Tibial nerve (tissue), 4 donors: Measurements from ENCODE around the gene TRMT11. TPM values are rescaled to one million over a fixed set of nuclear protein-coding genes. Genes with fewer than 3 reads are reported as not detected.

Experiments
- DNase-seq, 2 donors: peaks; one replicate each; pipeline ENCODE4 v3.0.0-alpha.2; 2019; ENCODE audit warnings: low spot score in 2 of 2
- H3K27ac ChIP-seq, 4 donors: fragments of 200-600 bp; sonication (generic) in 3 of 4; one replicate each; pipeline ENCODE4 v1.5.1; 2017 to 2019; ENCODE audit warnings: mild to moderate bottlenecking in 1 of 4
- H3K27me3 ChIP-seq, 2 donors: fragments of 200-600 bp; sonication (generic) in 1 of 2; one replicate each; pipeline versions ENCODE4 v1.5.1 to v1.6.0; 2017 to 2019
- H3K36me3 ChIP-seq, 3 donors: fragments of 200-600 bp; sonication (generic); one replicate each; pipeline ENCODE4 v1.5.1; 2018 to 2019
- H3K4me1 ChIP-seq, 4 donors: fragments of 200-600 bp; sonication (generic) in 3 of 4; one replicate each; pipeline ENCODE4 v1.5.1; 2017 to 2019
- H3K4me3 ChIP-seq, 4 donors: fragments of 200-600 bp; sonication (generic) in 3 of 4; one replicate each; pipeline ENCODE4 v1.5.1; 2017 to 2019; ENCODE audit warnings: mild to moderate bottlenecking in 1 of 4, moderate library complexity in 1 of 4
- H3K9me3 ChIP-seq, 4 donors: fragments of 200-600 bp; sonication (generic) in 3 of 4; one replicate each; pipeline ENCODE4 v1.5.1; 2017 to 2019
- EP300 ChIP-seq, 2 donors: sonication (generic); formaldehyde crosslinking; IDR thresholded peaks; one replicate each; pipeline ENCODE4 v1.6.1; 2017; ENCODE audit warnings: antibody characterized with exemption in 2 of 2, mild to moderate bottlenecking in 1 of 2
- POLR2A ChIP-seq, 2 donors: fragments of 450-650 bp; IDR thresholded peaks; one replicate each; pipeline ENCODE4 v1.6.1; 2017; ENCODE audit warnings: antibody characterized with exemption in 2 of 2, mild to moderate bottlenecking in 2 of 2, moderate library complexity in 2 of 2
- WGBS, 2 donors: methylation state at CpG; one replicate each; pipeline ENCODE4 v1.1.5; 2018; 5-methylcytosine and 5-hydroxymethylcytosine counted together
- total RNA-seq, 4 donors: library from RNA; depleted of rRNA; stranded (reverse); fragments of >200 nt; gene quantifications; one replicate each; pipeline ENCODE4 v1.1.0, GENCODE V29; 2016
- TF ChIP-seq, protein P1 (sequence below), 5 experiments: fragments of 200-600 bp in 3 of 5; fragments of 450-650 bp in 2 of 5; sonication (generic) in 3 of 5; IDR thresholded peaks; one replicate each; pipeline ENCODE4 v1.5.1; 2016 to 2019; ENCODE audit warnings: antibody characterized with exemption in 5 of 5, mild to moderate bottlenecking in 3 of 5, moderate library complexity in 2 of 5

Gene TRMT11
- total RNA-seq, 4 donors from 2014 or later, result 29.7 to 40.8 (median 33.7) TPM

DNA sequence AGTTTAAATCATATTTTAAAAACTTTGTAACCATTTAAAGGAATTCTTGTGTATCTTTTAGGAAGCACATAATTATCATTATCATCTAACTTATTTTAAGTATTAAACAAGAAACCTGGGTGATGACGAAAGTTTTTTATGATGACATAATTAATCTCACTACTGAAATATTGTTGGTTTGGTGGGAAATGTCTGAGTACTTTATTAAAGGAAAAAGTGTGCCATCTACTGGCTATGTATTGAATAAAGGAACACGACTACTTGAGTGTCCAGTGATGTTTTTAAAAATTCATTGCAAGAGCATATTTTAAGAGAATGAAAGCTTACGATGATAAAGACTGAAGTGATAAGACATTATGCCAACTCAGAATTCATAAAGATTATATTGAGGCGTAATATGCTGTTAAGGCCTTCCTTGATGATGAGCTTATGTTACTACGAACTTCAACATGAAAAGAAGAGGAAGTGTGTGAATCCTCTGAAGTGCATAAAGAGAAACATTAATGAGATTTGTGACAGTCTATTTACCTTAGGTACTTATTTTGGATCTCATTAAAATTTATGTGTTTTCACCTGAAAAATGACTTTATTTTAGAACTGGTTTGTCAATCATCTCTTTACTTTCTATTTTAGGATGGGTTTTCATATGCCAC lies 12.0 kb upstream of the TRMT11 start:
- Histone ChIP-seq H3K9me3 (no peaks in the 10 kb centered on the region), H3K27ac (no peak overlapping the region)
- no peak for TF ChIP-seq EP300 (IDR thresholded peaks at IDR 0.05)
- TF ChIP-seq, protein P1, sequence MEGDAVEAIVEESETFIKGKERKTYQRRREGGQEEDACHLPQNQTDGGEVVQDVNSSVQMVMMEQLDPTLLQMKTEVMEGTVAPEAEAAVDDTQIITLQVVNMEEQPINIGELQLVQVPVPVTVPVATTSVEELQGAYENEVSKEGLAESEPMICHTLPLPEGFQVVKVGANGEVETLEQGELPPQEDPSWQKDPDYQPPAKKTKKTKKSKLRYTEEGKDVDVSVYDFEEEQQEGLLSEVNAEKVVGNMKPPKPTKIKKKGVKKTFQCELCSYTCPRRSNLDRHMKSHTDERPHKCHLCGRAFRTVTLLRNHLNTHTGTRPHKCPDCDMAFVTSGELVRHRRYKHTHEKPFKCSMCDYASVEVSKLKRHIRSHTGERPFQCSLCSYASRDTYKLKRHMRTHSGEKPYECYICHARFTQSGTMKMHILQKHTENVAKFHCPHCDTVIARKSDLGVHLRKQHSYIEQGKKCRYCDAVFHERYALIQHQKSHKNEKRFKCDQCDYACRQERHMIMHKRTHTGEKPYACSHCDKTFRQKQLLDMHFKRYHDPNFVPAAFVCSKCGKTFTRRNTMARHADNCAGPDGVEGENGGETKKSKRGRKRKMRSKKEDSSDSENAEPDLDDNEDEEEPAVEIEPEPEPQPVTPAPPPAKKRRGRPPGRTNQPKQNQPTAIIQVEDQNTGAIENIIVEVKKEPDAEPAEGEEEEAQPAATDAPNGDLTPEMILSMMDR (IDR thresholded peaks at IDR 0.05), result peak; percentile 35 to 59 (median 40)
- no peak for TF ChIP-seq POLR2A (IDR thresholded peaks at IDR 0.05)

DNA sequence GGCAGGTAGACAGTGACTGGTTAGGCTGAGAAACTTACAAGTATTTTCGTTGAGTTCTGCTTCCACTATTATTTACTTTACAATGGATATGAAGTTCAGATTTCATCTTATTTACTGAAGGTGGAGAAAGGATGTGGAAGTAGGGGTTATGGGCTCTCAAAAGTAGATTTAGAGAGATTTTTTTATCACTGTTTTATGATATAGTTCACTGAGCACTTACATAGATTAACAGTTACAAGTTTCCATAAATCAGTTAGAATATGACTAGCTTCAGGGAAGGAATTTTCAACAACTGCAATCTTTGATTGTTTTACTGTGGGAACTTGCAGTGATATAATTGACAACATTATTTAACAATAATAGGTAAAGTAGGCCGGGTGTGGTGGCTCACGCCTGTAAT lies 7.2 kb upstream of the TRMT11 start:
- DNase-seq, result no peak
- no peak for TF ChIP-seq EP300 (IDR thresholded peaks at IDR 0.05)
- TF ChIP-seq, protein P1 (IDR thresholded peaks at IDR 0.05), result no peak
- no peak for TF ChIP-seq POLR2A (IDR thresholded peaks at IDR 0.05)
- H3K27me3 ChIP-seq, result no peaks in the 10 kb centered on the region
- H3K9me3 ChIP-seq, result no peaks in the 10 kb centered on the region
- no peak overlapping the region for H3K4me3 ChIP-seq
- no peak overlapping the region for H3K27ac ChIP-seq
- peaks cover 0 to 3% (median 0%) of the 10 kb centered on the region in 4 donors for H3K4me1 ChIP-seq
- 92 to 96% methylated on average over 3 of the region's 3 CpGs for WGBS, 2 donors
- peaks cover 0 to 36% (median 8%) of the 10 kb centered on the region in 3 donors for H3K36me3 ChIP-seq

More for the DNA sequence above, 12.0 kb upstream of the TRMT11 start:
- Histone ChIP-seq H3K27me3 (no peaks in the 10 kb centered on the region), H3K4me3 (no peak overlapping the region), H3K36me3 (peaks cover 0 to 31% (median 8%) of the 10 kb centered on the region in 3 donors), H3K4me1 (peaks cover 0 to 6% (median 0%) of the 10 kb centered on the region in 4 donors)
- 40 to 41% methylated on average over 5 of the region's 5 CpGs for WGBS, 2 donors
- DNase-seq, result no peak

DNA sequence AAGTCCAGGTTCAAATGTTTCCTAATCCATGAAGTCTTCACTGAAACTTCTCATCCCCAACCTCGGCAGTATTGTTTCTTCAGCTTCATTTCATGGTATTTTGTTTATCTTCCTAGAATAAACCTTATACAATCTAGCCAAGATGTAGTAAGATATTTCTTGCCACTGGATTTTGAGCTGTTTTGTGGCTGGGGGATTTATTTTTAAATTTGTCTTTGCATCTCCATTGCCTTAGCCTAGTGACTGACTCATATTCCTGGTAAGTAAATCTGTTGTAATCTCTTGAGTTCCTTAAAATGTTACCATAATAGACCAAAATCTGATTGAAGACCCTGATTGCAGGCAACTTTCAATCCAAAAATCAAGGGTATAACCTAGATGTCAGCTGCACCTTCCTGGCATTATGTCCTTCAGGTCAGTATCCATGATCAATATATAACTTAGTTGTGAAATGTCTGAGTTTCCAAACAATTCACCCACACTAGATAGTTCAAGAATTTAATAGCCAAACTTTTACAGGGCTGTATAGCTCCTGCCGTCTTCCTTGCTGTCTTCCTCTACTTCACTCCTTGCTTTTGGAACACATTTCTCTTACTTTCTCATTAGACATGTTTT lies 4.7 kb upstream of the TRMT11 start:
- no peak overlapping the region for H3K4me3 ChIP-seq

DNA sequence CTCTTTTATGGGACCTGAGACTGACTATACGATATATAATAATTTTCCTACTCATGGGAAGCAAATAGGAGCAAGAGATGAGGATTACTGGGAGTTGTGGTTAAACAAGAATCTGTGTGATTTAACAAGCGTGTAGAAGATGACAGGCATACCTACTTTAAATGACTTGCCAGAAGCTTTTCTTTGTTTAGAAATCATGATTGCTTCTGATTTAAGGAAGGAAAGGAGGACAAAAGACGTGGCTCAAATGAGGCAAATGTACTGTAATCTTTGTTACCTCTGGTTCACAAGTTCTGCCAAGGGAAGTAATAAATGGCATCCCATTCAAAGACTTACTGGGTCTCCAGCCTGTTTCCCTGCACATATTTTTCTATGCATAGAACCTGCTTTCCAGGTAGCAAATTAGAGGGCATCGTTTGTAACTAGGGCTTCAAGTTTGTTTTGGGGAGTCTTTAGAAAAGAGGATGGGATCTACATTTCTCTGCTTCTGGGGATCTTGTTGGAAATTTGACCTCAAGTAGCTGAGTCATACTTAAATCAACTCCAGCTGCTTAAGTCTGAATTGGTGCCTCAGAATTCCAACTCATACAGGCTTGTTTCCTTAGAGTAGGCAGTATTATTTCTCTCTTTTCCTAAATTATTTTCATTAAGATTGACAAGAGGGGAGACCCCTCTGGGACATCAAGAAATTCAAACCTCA lies 2.9 kb upstream of the TRMT11 start:
- H3K27ac ChIP-seq, result no peak overlapping the region
- H3K4me3 ChIP-seq, result no peak overlapping the region
- no peaks in the 10 kb centered on the region for H3K9me3 ChIP-seq
- peaks cover 0 to 24% (median 0%) of the 10 kb centered on the region in 3 donors for H3K36me3 ChIP-seq
- DNase-seq, result no peak
- 55 to 63% methylated on average over 4 of the region's 4 CpGs for WGBS, 2 donors
- no peaks in the 10 kb centered on the region for H3K27me3 ChIP-seq
- TF ChIP-seq EP300 (IDR thresholded peaks at IDR 0.05) (no peak), POLR2A (IDR thresholded peaks at IDR 0.05) (no peak)
- TF ChIP-seq, protein P1 (IDR thresholded peaks at IDR 0.05), result no peak
- peaks cover 0 to 22% (median 0%) of the 10 kb centered on the region in 4 donors for H3K4me1 ChIP-seq

More for the DNA sequence above, 4.7 kb upstream of the TRMT11 start:
- H3K4me1 ChIP-seq, result peaks cover 0 to 9% (median 0%) of the 10 kb centered on the region in 4 donors
- no peaks in the 10 kb centered on the region for H3K27me3 ChIP-seq
- H3K27ac ChIP-seq, result no peak overlapping the region
- TF ChIP-seq, protein P1 (IDR thresholded peaks at IDR 0.05), result no peak
- H3K9me3 ChIP-seq, result no peaks in the 10 kb centered on the region
- peaks cover 0 to 24% (median 0%) of the 10 kb centered on the region in 3 donors for H3K36me3 ChIP-seq
- DNase-seq, result no peak
- 80 to 86% methylated on average over 2 of the region's 2 CpGs for WGBS, 2 donors

DNA sequence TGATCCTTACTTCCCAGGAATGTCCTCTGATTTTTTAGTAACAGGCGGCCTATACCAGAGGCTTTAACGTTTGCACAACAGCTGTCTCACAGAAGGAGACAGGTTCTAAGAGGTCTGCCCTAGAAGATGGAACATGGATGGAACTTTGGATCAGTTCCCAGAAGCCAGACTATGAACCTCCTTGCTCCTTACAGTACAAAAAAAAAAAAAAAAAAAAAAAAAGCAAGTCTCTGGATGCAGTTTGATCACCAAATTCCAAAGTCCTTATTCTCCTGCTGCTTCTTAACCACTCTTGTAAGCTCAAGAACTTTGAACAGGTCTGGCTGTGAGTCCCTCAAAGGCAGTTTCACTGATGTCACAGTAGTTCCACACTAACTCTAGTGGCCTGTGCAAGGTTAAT lies 2.0 kb upstream of the TRMT11 start:
- DNase-seq, result no peak
- Histone ChIP-seq H3K36me3 (peaks cover 0 to 17% (median 0%) of the 10 kb centered on the region in 3 donors), H3K27ac (no peak overlapping the region), H3K4me3 (no peak overlapping the region), H3K9me3 (no peaks in the 10 kb centered on the region), H3K4me1 (peaks cover 0 to 25% (median 0%) of the 10 kb centered on the region in 4 donors), H3K27me3 (no peaks in the 10 kb centered on the region)
- WGBS, 2 donors, result 82 to 86% methylated on average over 2 of the region's 2 CpGs
- TF ChIP-seq POLR2A (IDR thresholded peaks at IDR 0.05) (no peak), EP300 (IDR thresholded peaks at IDR 0.05) (no peak)
- TF ChIP-seq, protein P1 (IDR thresholded peaks at IDR 0.05), result no peak
